HG03196 (cell line): Measurements from ENCODE around the gene ICE1.
"Not testable (repeated sequence)": the region's sequence is repeated elsewhere in the genome, so short reads cannot be mapped to it uniquely, and the experiment has no call there.

Experiments used
- ATAC-seq: cut with Tn5 transposase; IDR thresholded peaks from one replicate; pipeline ENCODE4 v1.9.1; 2021; ENCODE audit not compliant: unreplicated experiment

Gene ICE1

GRCh38 chr5:5483880-5484598 is 61.6 kb downstream of the ICE1 start:
- ATAC-seq: no peak

GRCh38 chr5:5486122-5486521 is 63.6 kb downstream of the ICE1 start:
- no peak for ATAC-seq

GRCh38 chr5:5487585-5488360 is 65.3 kb downstream of the ICE1 start:
- ATAC-seq: no peak

- ATAC-seq: no peak
Measured at GRCh38 chr5:5490774-5491347, 68.4 kb downstream of the ICE1 start.

GRCh38 chr5:5492087-5492933 is 69.8 kb downstream of the ICE1 start:
- ATAC-seq: peak; percentile 46

GRCh38 chr5:5492934-5493271 is 70.4 kb downstream of the ICE1 start:
- not testable (repeated sequence) for ATAC-seq

- peak; percentile 79 for ATAC-seq
Measured at GRCh38 chr5:5494489-5495402, 72.3 kb downstream of the ICE1 start.

- peak; percentile 47 for ATAC-seq
Measured at GRCh38 chr5:5497152-5497788, 74.8 kb downstream of the ICE1 start.

- ATAC-seq: no peak
Measured at GRCh38 chr5:5499442-5499841, 77.0 kb downstream of the ICE1 start.

- ATAC-seq: no peak
Measured at GRCh38 chr5:5504325-5504724, 81.8 kb downstream of the ICE1 start.

- no peak for ATAC-seq
Measured at GRCh38 chr5:5505815-5506214, 83.3 kb downstream of the ICE1 start.

- no peak for ATAC-seq
Measured at GRCh38 chr5:5508391-5508790, 85.9 kb downstream of the ICE1 start.

GRCh38 chr5:5511904-5512416 is 89.5 kb downstream of the ICE1 start:
- ATAC-seq: no peak

GRCh38 chr5:5512543-5512942 is 90.1 kb downstream of the ICE1 start:
- ATAC-seq: no peak

GRCh38 chr5:5520622-5521021 is 98.1 kb downstream of the ICE1 start:
- ATAC-seq: not testable (repeated sequence)

- ATAC-seq: no peak
Measured at GRCh38 chr5:5521029-5521428, 98.6 kb downstream of the ICE1 start.

- ATAC-seq: no peak
Measured at GRCh38 chr5:5521478-5521877, 99.0 kb downstream of the ICE1 start.

- ATAC-seq: no peak
Measured at GRCh38 chr5:5522336-5522735, 99.9 kb downstream of the ICE1 start.

- peak; percentile 79 for ATAC-seq
Measured at GRCh38 chr5:5523066-5523505, 100.6 kb downstream of the ICE1 start.
